RCC 7860 (cell line): ENCODE data around the gene RPS6KB2.
"Not testable (repeated sequence)": the region's sequence is repeated elsewhere in the genome, so short reads cannot be mapped to it uniquely, and the experiment has no call there.

Experiments
- DNase-seq: peaks from one replicate; pipeline ENCODE4 v3.0.0-alpha.2; 2015; ENCODE audit warnings: low spot score
- FAIRE-seq: peaks from 2 replicates; lab custom pipeline; 2012; peaks lifted over from hg19 to GRCh38; lab: Jason Lieb, UNC

The RPS6KB2 gene

DNA sequence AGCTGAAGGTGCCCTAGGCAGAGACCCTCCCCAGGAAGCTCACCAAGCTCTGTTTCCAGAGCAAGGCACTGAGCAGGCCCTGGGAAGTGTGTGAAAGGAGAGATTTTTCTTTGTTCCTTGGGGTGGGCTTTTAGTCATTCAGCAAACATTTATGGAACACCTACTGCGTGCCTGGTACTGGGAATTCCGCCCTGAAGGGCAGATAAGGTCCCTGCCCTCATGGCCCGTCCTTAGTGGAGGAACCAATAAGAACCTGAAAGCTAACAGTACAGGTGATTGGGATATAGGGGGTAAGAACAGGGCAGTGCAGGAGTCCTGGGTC lies 36.9 kb downstream of the RPS6KB2 start:
- DNase-seq (peak; percentile 5), FAIRE-seq (no peak)

DNA sequence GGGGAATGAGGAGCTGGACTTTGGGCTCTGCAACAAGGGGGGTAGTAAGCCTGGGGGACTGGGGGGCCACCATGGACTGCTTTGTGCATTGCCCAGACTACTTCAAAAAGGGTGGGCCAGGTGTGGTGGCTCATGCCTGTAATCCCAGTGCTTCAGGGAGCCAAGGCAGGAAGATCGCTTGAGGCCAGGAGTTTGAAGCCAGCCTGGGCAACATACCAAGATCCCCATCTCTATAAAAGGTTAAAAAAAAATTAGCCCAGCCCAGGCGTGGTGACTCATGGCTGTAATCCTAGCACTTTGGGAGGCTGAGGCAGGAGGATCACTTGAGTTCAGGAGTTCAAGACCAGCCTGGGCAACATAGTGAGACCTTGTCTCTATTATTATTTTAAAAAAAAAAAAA lies 37.2 kb downstream of the RPS6KB2 start:
- DNase-seq, result peak; percentile 4
- FAIRE-seq, result not testable (repeated sequence)

DNA sequence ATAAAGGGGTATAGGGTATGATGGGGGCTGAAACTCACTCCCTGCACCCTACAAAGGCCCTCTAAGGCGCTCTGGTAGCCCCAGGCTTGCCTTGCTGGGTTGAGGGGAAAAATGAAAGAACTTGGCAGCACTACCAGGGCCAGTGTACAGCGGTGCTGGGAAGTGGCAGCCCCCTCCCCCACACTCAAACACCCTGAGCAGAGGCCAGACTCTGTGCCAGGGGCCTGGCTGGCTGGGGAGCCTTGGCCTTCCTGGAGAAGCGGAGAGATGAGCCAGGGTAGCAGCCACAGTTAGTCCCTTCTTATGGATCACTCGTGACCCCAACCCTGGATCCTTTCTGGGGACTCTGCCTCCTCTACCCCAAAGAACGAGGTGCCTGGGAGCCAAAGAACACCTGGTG lies 38.1 kb downstream of the RPS6KB2 start:
- DNase-seq (no peak), FAIRE-seq (no peak)

- FAIRE-seq (no peak), DNase-seq (no peak)
Measured at GRCh38 chr11:67466962-67467771, 38.9 kb downstream of the RPS6KB2 start.

DNA sequence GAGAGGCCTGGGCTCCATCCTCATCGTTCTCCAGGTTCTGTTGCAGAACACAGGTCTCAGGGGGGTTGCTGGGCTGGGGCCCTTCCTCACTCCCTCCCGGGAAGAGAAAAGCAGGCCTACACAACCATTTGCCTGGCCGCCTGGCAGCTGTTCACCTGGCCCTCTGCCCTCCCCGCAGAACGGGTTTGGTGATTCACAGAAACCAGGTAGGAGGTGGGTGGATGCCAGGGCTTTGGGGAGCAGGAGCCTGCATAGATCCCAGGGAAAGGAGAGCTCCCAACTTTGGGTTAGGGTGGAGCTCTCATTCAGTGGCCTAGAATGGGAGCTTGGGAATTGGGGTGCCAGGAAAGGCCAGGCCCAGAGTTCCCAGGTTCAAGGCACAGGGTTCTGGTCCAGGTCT lies 39.8 kb downstream of the RPS6KB2 start:
- DNase-seq (no peak), FAIRE-seq (no peak)

DNA sequence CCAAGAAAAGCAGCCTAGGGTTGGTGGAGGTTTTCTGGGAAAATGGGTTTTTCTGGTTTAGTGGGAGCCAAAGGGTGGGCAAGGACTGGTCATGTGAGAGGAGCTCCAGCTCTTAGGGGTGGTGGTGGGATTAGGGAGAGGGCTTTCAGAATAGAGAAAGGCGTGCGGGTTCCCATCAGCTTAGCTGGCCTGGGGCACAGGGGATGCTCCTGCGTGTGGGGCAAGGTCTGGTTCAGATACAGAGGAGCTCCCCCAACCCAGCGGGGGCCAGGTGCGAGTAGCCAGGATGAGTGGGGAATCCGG lies 40.1 kb downstream of the RPS6KB2 start:
- FAIRE-seq (no peak), DNase-seq (no peak)

DNA sequence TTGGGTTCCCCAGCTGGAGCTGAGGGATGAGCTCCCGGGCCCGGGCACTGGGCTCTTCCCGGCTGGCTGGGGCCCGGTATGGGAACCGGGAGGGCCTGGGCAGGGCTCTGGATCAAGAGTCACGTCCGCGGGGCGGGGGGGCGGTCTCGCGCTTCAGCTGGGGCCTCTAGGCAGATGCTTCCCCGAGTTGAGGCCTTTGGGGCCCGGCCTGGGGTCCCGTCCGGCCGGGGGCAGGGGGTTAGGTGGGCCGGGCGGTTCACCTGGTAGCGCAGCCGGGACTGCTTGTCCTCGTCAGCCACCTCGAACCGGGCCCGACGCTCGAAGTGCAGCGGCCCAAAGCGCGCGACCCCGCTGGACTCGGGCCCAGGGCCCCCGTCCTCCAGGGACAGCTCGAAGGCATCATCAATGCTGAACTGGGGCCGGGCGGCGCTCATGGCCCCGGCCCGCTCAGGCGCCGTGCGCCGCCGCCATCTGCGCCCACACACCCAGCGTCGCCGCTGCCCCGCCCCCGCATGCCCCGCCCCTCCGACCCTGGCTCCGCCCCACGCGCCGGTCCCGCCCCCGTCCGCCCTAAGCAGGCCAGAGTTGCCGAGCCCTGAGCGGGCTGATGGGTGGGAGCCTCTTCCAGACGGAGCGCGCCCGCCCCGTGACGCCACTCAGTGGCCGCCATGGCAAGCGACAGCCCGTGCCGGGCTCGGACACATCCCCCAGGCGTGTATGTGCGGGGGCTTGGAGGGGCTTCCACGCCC lies 40.6 kb downstream of the RPS6KB2 start, which contains the start of gene TMEM134:
TSS of gene TMEM134 (minus strand) at position 493 of the 749 bp plus-strand sequence. CDS start at position 434, 59 bp downstream.
- DNase-seq, result peak; percentile 76
- FAIRE-seq, result no peak

GRCh38 chr11:67469508-67469811 lies 41.2 kb downstream of the RPS6KB2 start:
- no peak for FAIRE-seq
- no peak for DNase-seq

DNA sequence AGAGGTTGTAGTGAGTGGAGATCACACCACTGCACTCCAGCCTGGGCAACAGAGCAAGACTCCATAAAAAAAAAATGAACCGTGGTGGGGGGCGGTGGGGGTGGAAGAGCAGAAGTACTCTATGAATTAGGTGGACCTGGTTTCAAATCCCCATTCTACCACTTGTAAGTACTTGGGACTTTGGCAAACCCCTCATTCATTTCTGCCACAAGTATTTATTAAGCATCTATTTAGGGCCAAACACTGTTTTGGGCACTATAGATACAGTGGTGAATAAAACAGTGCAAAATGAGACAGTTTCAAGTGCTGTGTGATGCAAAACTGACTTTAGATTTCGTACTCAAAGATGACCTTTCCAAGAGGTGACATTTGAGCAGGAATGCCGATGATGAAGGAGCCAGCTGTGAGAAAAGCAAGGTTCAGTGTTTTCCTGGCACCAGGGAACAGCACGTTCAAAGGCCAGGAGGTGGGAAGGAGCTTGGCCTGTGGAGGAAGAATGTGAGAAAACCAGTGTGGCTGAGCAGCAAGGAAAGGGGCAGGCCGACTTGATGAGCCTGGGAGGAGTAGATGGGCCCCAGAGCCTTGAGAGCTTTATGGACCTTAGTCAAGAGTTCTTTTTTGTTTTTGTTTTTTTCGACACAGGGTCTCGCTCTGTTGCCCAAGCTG lies 42.2 kb downstream of the RPS6KB2 start:
- DNase-seq (no peak), FAIRE-seq (no peak)

- no peak for DNase-seq
- FAIRE-seq, result no peak
Measured at GRCh38 chr11:67472882-67473281, 44.6 kb downstream of the RPS6KB2 start.

DNA sequence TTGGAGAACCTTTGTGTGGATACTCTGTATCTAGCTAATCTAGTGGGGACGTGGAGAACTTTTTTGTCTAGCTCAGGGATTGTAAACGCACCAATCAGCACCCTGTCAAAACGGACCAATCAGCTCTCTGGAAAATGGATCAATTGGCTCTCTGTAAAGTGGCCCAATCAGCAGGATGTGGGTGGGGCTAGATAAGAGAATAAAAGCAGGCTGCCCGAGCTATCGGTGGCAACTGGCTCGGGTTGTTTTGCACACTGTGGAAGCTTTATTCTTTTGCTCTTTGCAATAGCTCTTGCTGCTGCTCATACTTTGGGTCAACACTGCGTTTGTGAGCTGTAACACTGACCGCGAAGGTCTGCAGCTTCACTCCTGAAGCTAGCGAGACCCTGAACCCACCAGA lies 48.4 kb downstream of the RPS6KB2 start:
- DNase-seq, result not testable (repeated sequence)

DNA sequence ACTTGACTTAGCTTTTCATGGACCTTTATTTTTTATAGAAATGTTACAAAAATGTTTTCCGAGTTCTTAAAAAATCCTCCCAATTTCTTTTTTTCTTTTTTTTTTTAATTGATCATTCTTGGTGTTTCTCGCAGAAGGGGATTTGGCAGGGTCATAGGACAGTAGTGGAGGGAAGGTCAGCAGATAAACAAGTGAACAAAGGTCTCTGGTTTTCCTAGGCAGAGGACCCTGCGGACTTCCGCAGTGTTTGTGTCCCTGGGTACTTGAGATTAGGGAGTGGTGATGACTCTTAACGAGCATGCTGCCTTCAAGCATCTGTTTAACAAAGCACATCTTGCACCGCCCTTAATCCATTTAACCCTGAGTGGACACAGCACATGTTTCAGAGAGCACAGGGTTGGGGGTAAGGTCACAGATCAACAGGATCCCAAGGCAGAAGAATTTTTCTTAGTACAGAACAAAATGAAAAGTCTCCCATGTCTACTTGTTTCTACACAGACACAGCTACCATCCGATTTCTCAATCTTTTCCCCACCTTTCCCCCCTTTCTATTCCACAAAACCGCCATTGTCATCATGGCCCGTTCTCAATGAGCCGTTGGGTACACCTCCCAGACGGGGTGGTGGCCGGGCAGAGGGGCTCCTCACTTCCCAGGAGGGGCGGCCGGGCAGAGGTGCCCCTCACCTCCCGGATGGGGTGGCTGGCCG lies 49.2 kb downstream of the RPS6KB2 start:
- not testable (repeated sequence) for FAIRE-seq

More for the DNA sequence above, 48.4 kb downstream of the RPS6KB2 start:
- FAIRE-seq, result not testable (repeated sequence)

GRCh38 chr11:67482275-67482826 lies 54.1 kb downstream of the RPS6KB2 start:
- DNase-seq (no peak), FAIRE-seq (no peak)

More for the DNA sequence above, 49.2 kb downstream of the RPS6KB2 start:
- not testable (repeated sequence) for DNase-seq

DNA sequence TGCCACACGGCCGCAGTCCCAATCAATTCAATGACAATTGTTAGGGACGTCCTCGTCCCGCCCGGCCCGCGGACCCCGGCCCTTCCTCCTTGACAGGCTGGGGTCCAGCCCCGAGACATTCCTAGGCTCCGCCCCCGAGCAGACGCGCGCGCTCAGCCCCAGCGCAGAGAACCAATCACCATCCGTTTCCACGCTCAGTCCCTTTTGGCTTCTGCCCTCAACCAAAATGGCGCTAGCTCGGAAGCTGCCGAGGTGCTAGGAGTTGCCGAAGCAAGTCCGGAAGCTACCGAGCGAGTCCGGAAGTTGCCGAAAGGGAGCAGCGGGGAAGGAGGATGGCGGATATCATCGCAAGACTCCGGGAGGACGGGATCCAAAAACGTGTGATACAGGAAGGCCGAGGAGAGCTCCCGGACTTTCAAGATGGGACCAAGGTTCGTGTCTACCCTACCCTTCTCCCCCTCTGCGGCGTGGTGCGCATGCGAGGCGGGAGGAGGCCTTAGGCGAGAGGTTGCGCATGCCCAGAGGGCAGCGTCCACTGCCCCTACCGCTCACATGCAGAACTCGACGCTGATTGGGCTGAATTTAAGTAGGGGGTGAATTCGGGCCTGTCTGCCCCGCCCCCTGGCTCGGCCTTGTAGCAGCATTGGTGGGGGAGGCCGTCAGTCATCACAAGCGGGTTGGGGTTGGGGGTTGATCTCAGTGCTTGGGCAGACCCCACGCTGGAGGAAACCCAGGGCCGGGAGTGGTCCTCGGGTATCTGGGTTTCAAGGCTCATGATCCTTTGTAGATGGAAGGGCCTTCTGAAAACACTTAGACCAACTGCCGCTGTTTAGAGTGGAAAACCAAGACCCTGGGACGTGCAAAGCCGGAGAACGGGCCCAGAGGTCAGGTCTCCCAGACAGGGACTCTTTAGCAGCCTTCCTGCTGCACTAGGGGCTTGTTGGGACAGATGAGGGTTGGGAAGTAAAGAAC lies 54.8 kb downstream of the RPS6KB2 start, which contains the start of gene AIP:
TSS of gene AIP (plus strand) at position 200 of the 972 bp plus-strand sequence. CDS start at position 333, 133 bp downstream.
- FAIRE-seq, result peak; percentile 69
- peak; percentile 90 for DNase-seq

- no peak for DNase-seq
- no peak for FAIRE-seq
Measured at GRCh38 chr11:67483831-67484665, 55.8 kb downstream of the RPS6KB2 start.

GRCh38 chr11:67484847-67485311 lies 56.6 kb downstream of the RPS6KB2 start:
- FAIRE-seq, result no peak
- no peak for DNase-seq
